ENCODE measurements around the gene ARHGDIG. TPM values are rescaled to one million over a fixed set of nuclear protein-coding genes. Genes with fewer than 3 reads are reported as not detected.

Gene ARHGDIG
- polyA plus RNA-seq, 1 experiment = 0.22 TPM

DNA sequence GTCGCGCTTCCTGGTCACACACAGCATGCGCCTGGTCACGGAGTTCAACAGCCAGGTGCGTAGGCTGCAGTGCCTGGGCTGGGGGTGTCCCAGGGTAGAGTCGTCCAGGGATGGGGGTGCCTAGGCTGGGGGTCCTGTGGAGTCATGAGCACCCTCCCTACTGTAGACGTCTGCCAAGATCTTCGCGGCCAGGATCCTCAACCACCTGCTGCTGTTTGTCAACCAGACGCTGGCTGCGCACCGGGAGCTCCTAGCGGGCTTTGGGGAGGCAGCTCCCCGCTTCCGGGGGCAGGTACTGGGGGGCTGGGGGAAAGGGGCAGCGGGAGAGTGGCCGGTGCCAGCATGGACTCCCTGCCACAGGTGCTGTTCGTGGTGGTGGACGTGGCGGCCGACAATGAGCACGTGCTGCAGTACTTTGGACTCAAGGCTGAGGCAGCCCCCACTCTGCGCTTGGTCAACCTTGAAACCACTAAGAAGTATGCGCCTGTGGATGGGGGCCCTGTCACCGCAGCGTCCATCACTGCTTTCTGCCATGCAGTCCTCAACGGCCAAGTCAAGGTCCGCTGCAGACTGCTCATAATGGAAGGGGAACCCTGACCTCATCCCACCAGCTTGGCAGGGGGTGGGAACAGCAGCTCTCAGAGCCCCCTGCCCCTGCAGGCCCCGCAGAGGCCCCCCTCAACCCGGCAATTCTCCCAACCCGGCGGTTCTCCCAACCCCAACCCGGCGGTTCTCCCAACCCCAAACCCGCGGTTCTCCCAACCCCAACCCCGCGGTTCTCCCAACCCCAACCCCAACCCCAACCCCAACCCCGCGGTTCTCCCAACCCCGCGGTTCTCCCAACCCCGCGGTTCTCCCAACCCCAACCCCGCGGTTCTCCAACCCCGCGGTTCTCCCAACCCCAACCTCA, 5.0 kb downstream of the ARHGDIG start:
- no peak overlapping the region for H3K4me3 ChIP-seq (ENCODE audit: low read depth, low read length)
- no peak for DNase-seq (ENCODE audit: low read depth)
- ChIA-PET POLR2A (no interaction called here), CTCF (no interaction called here)
- TF ChIP-seq CTCF (IDR thresholded peaks at IDR 0.05; ENCODE audit: insufficient read depth, low read depth, low read length) = no peak
- no peaks in the 10 kb centered on the region for H3K27me3 ChIP-seq (ENCODE audit: control insufficient read depth, insufficient read depth, low read length)
- H3K36me3 ChIP-seq (ENCODE audit: control insufficient read depth, insufficient read depth, low read length) = peaks cover 6% of the 10 kb centered on the region

DNA sequence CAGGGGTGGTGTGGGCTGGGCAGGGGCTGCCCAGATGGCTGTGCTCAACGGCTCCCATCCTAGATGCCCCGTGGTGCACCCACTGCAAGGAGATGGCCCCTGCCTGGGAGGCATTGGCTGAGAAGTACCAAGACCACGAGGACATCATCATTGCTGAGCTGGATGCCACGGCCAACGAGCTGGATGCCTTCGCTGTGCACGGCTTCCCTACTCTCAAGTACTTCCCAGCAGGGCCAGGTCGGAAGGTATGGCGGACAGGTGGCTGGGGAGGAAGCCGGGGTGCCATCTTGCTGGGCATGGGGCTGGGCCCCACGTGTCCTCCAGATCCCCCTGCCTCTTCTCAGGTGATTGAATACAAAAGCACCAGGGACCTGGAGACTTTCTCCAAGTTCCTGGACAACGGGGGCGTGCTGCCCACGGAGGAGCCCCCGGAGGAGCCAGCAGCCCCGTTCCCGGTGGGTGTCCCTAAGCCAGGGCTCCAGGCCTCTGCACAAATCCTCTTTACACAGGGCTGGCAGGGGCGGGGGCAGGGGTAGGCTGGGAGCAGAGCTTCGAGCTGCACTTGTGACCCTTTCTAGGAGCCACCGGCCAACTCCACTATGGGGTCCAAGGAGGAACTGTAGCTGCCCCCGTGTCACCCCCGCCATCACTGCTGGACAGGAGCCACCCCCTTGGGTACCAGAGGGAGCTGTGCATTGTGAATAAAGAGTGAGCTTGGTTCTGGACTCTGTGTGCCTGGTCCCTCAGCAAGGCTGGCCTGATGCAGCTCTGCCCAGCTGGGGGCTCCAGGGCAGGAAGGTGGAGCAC, 6.3 kb downstream of the ARHGDIG start:
- DNase-seq (ENCODE audit: low read depth) = no peak
- peaks cover 11% of the 10 kb centered on the region for H3K36me3 ChIP-seq (ENCODE audit: control insufficient read depth, insufficient read depth, low read length)
- TF ChIP-seq CTCF (IDR thresholded peaks at IDR 0.05; ENCODE audit: insufficient read depth, low read depth, low read length) = no peak
- no peaks in the 10 kb centered on the region for H3K27me3 ChIP-seq (ENCODE audit: control insufficient read depth, insufficient read depth, low read length)
- ChIA-PET CTCF (no interaction called here), POLR2A (no interaction called here)
- no peak overlapping the region for H3K4me3 ChIP-seq (ENCODE audit: low read depth, low read length)

DNA sequence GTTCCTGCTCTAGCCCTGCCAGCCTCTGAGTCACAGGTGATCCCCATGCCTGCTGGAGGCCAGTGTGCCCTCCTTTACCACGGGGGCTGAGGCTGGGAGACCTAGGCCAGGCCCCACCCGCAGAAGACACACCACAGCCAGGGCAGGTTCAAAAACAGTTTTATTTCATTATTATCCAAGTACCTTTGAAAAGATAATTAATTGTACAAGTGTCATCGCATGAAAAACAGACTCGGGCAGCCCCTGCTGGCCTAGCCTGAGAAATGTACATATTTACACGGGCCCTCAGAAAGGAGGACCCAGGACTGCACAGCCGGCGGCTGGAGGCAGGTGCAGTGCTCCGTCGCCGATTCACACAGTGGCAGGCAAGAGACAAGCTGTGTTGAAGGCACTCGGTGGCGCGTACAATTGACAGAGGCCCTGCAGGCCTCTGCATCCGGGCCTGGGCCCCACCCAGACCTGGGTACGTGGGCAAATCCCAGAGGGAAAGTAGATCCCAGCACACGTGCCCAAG, 7.0 kb downstream of the ARHGDIG start:
- POLR2A ChIA-PET = no interaction called here
- Histone ChIP-seq H3K4me3 (ENCODE audit: low read depth, low read length) (no peak overlapping the region), H3K27me3 (ENCODE audit: control insufficient read depth, insufficient read depth, low read length) (no peaks in the 10 kb centered on the region), H3K36me3 (ENCODE audit: control insufficient read depth, insufficient read depth, low read length) (peaks cover 11% of the 10 kb centered on the region)
- no peak for DNase-seq (ENCODE audit: low read depth)
- no peak for TF ChIP-seq CTCF (IDR thresholded peaks at IDR 0.05; ENCODE audit: insufficient read depth, low read depth, low read length)
- CTCF ChIA-PET = no interaction called here

DNA sequence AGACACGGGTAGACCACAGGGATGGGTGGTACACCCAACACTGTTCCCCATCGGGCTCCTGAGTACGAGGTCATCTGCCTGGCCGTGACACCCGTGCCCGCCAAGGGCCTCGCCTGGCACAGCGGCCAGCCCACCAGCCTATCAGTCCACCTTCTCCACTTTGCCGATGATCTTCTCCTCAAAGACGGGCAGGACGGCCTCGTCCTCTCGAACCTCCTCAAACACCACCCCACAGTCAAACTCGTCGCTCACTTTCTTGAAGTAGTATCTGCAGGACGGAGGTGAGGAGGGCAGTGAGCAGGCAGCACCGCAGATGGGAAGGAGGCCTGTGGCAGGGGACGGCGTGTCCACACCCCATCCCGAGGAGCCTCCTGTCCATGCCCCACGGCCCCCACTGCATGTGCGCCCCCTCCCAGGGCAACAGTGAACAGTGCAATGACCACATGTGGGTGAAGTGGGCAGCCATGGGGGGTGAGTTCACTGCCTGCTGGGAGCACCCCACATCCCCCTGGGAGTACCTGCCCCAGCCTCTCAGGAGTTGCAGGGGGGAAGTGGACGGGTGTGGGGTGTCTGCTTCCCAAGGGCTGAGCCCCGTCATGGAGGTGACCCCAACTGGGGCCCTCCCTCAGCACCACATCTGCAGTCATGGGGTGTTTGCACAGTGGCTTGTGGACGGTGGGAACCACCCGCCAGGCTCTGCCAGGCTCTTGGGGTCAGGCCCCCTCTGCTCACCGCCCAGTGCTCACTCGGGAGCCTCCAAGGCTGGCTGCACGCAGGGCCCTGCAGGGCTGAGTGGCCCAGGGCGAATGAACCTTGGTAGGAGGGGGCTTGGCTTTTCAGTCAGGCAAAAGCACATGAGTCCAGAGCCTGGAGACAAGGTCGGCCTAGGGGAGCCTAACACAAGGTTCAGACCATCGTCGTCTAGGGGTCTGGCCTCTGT, 7.9 kb downstream of the ARHGDIG start:
- H3K36me3 ChIP-seq (ENCODE audit: control insufficient read depth, insufficient read depth, low read length) = peaks cover 14% of the 10 kb centered on the region
- TF ChIP-seq CTCF (IDR thresholded peaks at IDR 0.05; ENCODE audit: insufficient read depth, low read depth, low read length) = no peak
- H3K27me3 ChIP-seq (ENCODE audit: control insufficient read depth, insufficient read depth, low read length) = no peaks in the 10 kb centered on the region
- H3K4me3 ChIP-seq (ENCODE audit: low read depth, low read length) = no peak overlapping the region
- POLR2A ChIA-PET = no interaction called here
- CTCF ChIA-PET = no interaction called here
- no peak for DNase-seq (ENCODE audit: low read depth)

Measured in BJ (cell line).